ENCODE measurements around the gene PLCH2.

- TF ChIP-seq, protein P1, sequence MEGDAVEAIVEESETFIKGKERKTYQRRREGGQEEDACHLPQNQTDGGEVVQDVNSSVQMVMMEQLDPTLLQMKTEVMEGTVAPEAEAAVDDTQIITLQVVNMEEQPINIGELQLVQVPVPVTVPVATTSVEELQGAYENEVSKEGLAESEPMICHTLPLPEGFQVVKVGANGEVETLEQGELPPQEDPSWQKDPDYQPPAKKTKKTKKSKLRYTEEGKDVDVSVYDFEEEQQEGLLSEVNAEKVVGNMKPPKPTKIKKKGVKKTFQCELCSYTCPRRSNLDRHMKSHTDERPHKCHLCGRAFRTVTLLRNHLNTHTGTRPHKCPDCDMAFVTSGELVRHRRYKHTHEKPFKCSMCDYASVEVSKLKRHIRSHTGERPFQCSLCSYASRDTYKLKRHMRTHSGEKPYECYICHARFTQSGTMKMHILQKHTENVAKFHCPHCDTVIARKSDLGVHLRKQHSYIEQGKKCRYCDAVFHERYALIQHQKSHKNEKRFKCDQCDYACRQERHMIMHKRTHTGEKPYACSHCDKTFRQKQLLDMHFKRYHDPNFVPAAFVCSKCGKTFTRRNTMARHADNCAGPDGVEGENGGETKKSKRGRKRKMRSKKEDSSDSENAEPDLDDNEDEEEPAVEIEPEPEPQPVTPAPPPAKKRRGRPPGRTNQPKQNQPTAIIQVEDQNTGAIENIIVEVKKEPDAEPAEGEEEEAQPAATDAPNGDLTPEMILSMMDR (IDR thresholded peaks at IDR 0.05), result no peak
- no peak for TF ChIP-seq POLR2A (IDR thresholded peaks at IDR 0.05)
Measured at GRCh38 chr1:2476061-2476999, at the start of gene PLCH2.

Measured in right lobe of liver (tissue), 4 donors.